Heart left ventricle (tissue), 13 donors: Measurements from ENCODE around the gene ALX3.

Experiments used
- CTCF ChIP-seq, 12 donors: fragments of 200-600 bp; sonication (generic) in 4 of 12; IDR thresholded peaks; one replicate each; pipeline versions ENCODE4 v1.5.0 to v1.8.0; 2018 to 2022; ENCODE audit warnings: antibody characterized with exemption in 12 of 12, mild to moderate bottlenecking in 5 of 12
- POLR2A ChIP-seq, 2 donors: fragments of 450-650 bp; IDR thresholded peaks; one replicate each; pipeline ENCODE4 v1.6.1; 2017; ENCODE audit warnings: antibody characterized with exemption in 2 of 2, mild to moderate bottlenecking in 2 of 2, moderate library complexity in 2 of 2
- donor health status: ischemic (EF 13 %, LVEDD 7.1; RV severe dilation, severe dysfunction).
- donor health status: DM: no; HTN: yes; CAD: no.
- donor health status: DM: no; HTN: no; CAD: no.
- donor health status: ischemic (EF 25% LVEDD 6.9; RV normal size, moderate dysfunction).
- donor health status: ischemic (EF 25% LVEDD 5.7; RV mildly dilated, moderate dysfunction).
- donor health status: ischemic (EF 35%, LVEDD 5.7; RV mildly dilated, moderate dysfunction).
- donor health status: nonischemic (EF 11% LVEDD 7.7; RV severe dilation, severe dysfunction).
- donor health status: DM: yes; HTN: yes; CAD: no.
- donor health status: PGD.
- donor health status: ischemic (EF 29% LVEDD 5.4; RV normal size, mild dysfunction).
- donor health status: nonischemic (EF 23%, LVEDD 6.1; RV moderate dilation, normal function).

DNA sequence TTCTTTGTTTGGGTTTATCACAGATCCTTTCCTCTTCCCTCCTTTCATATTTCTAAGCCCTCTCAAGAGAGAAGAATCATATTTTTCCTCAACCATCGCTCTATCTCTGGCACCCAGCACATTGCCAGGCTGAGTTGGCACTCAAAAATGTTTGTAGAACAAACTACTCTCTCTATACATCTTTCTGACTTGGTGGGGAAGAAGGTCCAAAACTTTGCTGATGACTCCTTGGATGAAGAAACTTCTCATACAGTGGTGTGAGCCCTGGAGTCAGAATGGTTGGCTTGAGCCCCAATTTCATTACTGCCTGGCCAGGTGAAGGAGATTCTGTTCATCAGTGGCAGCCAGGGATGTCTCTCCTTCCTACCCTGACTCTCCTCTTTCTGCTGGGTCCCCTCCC, 11.9 kb downstream of the ALX3 start:
- TF ChIP-seq CTCF (IDR thresholded peaks at IDR 0.05) (no peak), POLR2A (IDR thresholded peaks at IDR 0.05) (no peak)
